Activated T-cell treated with anti-CD3 and anti-CD28 coated beads, Interleukin-2, amount 50 U/mL, for 24 hours (primary cell): Measurements from ENCODE around the gene CACNB3.
"Not testable (repeated sequence)": the region's sequence is repeated elsewhere in the genome, so short reads cannot be mapped to it uniquely, and the experiment has no call there.

Source experiments
- DNase-seq: peaks from one replicate; pipeline ENCODE4 v3.0.0-alpha.2; 2020
- H3K27ac Mint-ChIP-seq: 2 replicates; pipeline ENCODE4 v1.8.0; 2020; ENCODE audit warnings: mild to moderate bottlenecking, mixed read lengths
- H3K27me3 Mint-ChIP-seq: 2 replicates; pipeline ENCODE4 v1.8.0; 2020; ENCODE audit warnings: mixed read lengths
- H3K36me3 Mint-ChIP-seq: 2 replicates; pipeline ENCODE4 v1.8.0; 2020; ENCODE audit warnings: low read depth, mixed read lengths
- H3K4me1 Mint-ChIP-seq: 2 replicates; pipeline ENCODE4 v1.8.0; 2020; ENCODE audit warnings: low read depth, mixed read lengths
- H3K4me3 Mint-ChIP-seq: 2 replicates; pipeline ENCODE4 v1.8.0; 2020; ENCODE audit warnings: mild to moderate bottlenecking, moderate library complexity, mixed read lengths
- H3K9me3 Mint-ChIP-seq: 2 replicates; pipeline ENCODE4 v1.8.0; 2020; ENCODE audit warnings: mixed read lengths

The CACNB3 gene

DNA sequence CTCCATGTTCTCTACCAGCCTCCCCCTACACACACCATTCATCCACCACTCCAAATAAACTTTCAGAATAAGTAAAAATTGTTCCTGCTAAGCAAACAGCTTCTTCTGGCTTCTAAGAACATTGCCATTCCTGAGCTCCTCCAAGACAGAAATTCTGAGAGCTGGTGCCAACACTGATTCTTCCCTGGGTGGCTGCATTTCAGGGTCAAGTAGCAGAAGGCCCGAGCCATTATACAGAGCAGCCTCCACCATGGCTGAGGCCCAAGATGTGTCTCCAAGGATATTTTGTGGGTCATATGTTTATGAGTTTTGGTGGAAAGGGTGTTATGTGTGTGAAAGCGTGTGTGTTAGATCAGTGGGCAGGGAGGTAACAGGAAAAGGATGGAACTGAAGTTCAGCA, 50.9 kb downstream of the CACNB3 start:
- Mint-ChIP-seq H3K4me3 (no peak overlapping the region), H3K9me3 (no peaks in the 10 kb centered on the region), H3K36me3 (no peaks in the 10 kb centered on the region), H3K27ac (no peak overlapping the region), H3K27me3 (peaks cover 10% of the 10 kb centered on the region), H3K4me1 (peaks cover 20% of the 10 kb centered on the region)
- no peak for DNase-seq

DNA sequence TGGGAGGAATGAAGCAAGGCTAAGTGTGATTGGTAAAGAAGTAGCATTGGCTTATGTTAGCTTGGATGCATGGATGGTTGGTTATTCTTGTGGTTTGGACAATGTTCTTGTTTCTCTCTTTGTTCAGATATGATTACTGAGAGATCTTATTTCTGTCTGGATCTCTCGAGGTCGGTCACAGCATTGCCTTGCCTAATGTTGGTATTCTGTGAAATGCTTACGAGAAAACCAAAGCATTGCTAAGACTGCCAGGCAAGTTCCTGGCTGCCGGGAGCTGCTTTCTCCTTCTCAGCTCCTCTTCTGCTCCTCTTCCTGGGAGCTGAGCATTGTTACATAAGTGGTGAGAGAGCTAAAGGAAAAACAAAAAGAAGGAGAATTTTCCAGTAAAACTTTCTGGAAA, 54.8 kb downstream of the CACNB3 start:
- no peak for DNase-seq
- Mint-ChIP-seq H3K9me3 (no peaks in the 10 kb centered on the region), H3K27me3 (no peaks in the 10 kb centered on the region), H3K27ac (no peak overlapping the region), H3K4me1 (no peaks in the 10 kb centered on the region), H3K36me3 (no peaks in the 10 kb centered on the region), H3K4me3 (no peak overlapping the region)

DNA sequence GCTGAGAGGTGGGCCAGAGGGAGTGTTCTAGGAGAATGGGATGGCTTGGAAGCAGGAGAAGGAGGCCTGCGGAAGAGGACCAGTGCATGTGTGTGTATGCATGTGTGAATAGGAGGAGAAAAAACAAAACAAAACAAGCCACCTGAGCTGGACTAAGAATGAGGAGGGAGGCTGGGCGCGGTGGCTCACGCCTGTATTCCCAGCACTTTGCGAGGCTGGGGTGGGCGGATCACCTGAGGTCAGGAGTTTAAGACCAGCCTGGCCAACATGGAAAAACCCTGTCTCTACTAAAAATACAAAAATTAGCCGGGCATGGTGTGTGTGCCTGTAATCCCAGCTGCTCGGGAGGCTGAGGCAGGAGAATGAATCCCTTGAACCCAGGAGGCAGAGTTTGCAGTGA, 55.2 kb downstream of the CACNB3 start:
- H3K27ac Mint-ChIP-seq, H3K4me1 Mint-ChIP-seq, H3K36me3 Mint-ChIP-seq, DNase-seq, H3K4me3 Mint-ChIP-seq, H3K27me3 Mint-ChIP-seq, H3K9me3 Mint-ChIP-seq: not testable (repeated sequence)

DNA sequence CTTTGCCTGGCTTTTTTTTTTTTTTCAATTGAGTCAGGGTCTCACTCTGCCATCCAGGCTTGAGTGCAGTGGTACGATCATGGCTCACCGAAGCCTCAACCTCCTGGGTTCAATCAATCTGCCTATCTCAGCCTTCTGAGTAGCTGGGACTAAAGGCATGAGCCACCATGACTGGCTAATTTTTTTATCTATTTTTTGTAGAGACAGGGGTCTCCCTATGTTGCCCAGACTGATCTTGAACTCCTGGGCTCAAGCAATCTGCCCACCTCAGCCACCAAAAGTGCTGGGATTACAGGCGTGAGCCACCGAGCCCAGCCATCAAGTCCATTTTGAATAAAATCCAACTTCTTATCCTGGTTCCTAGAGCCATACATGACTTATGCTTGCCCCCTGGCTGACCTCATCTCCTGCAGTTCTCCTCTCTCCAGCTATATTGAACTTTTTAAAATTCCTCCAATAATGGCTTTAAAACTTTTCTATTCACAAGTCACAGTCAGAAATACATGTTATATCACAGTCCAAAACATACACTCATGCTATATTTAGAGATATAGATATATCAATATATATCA, 57.7 kb downstream of the CACNB3 start:
- Mint-ChIP-seq H3K36me3 (no peaks in the 10 kb centered on the region), H3K4me3 (no peak overlapping the region), H3K27me3 (peaks cover 12% of the 10 kb centered on the region), H3K27ac (no peak overlapping the region), H3K4me1 (no peaks in the 10 kb centered on the region), H3K9me3 (no peaks in the 10 kb centered on the region)
- DNase-seq, result no peak
